ENCODE measurements around the gene HRH3.

Gene HRH3

DNA sequence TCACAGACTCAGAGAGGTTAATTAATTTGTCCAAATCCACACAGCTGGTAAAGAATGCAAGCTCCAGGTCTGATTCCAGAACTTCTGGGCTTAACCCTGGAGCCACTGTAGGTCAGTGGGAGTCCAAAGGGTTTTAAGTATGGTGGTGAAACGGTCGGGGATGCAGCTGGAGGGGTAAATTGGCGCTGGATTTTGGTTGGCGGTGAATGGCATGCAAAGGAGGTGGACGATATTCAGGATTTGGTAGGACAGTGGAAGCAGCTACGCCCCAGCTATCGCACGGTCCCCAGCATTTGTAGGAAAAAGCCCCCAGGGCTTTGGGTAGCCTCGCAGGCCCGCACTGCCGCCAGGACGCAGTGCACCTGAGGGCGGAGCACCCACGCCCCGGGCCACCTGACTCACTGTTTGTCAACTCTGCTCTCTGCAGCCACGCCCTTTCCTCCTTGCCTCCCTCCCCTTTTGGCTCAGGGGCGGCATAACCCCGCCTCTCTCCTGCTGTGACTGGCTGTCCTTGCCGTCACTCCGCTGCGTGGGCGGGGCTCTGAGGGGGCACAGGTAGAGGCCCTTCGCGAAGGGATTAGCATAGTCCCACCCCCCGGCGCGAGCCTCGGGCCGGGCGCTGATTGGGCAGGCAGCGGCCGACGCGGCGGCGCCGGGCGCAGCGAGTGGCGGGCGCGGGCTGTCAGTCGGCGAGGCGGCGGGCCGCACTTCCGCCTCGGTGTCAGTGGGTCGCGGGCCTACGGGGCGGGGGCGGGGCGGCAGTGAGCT is 17.9 kb upstream of the HRH3 start, which contains the start of gene OSBPL2:
OSBPL2 (plus strand) TSS at position 721 of the 768 bp plus-strand sequence. CDS start 17,664 bp downstream, outside the sequence.
- TF ChIP-seq, protein P1, sequence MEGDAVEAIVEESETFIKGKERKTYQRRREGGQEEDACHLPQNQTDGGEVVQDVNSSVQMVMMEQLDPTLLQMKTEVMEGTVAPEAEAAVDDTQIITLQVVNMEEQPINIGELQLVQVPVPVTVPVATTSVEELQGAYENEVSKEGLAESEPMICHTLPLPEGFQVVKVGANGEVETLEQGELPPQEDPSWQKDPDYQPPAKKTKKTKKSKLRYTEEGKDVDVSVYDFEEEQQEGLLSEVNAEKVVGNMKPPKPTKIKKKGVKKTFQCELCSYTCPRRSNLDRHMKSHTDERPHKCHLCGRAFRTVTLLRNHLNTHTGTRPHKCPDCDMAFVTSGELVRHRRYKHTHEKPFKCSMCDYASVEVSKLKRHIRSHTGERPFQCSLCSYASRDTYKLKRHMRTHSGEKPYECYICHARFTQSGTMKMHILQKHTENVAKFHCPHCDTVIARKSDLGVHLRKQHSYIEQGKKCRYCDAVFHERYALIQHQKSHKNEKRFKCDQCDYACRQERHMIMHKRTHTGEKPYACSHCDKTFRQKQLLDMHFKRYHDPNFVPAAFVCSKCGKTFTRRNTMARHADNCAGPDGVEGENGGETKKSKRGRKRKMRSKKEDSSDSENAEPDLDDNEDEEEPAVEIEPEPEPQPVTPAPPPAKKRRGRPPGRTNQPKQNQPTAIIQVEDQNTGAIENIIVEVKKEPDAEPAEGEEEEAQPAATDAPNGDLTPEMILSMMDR (IDR thresholded peaks at IDR 0.05): no peak

DNA sequence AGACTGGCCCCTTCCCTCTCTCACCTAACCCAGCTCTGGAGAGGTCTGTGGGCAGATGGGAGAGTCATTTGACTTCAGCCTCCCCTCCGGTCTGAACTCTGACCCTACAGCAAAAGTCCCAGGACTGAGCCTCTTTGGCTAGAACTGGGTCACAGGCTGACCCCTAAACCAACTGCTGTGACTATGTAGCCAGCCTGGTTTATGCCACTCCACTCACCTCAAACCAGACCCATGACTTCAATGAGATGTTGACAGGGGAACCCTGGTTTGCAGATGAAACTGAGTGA is 17.4 kb upstream of the HRH3 start:
- TF ChIP-seq, protein P1 (IDR thresholded peaks at IDR 0.05): no peak

DNA sequence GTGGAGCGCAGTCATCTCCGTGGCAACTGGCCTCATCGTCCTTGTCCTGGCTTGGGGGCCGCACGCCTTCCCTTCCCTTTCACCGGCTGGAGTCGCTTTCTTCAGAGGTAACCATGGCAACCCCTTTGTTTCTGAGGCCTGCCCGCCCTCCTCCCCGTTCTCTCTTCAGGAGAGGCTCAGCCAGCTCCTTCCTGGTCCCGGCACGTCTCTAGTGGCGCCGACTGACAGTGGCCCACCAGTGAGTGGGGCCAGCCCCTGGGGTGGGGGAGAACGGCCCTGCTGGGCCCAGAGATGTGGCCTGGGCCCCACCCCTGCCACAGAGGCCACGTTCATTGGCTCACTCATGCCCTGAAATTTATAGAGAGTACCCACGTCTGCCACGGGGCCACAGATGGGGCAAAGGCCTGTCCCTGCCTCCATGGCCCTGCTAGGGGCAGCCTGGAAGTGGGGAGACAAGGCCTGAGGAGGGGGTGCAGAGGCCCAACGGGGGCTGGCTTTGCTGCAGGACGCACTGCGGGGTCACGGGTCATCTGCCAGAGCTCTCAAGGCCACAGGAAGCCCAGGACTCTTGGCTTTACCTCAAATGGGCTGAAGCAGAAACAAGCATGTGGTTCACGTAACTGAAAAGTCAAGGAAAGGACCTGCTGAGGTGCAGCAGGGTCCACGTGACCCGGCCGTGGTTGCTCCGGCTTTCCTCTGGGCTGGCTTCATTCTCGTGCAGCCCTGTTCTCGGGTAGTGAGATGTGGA is 16.9 kb upstream of the HRH3 start:
- TF ChIP-seq, protein P1 (IDR thresholded peaks at IDR 0.05): no peak

DNA sequence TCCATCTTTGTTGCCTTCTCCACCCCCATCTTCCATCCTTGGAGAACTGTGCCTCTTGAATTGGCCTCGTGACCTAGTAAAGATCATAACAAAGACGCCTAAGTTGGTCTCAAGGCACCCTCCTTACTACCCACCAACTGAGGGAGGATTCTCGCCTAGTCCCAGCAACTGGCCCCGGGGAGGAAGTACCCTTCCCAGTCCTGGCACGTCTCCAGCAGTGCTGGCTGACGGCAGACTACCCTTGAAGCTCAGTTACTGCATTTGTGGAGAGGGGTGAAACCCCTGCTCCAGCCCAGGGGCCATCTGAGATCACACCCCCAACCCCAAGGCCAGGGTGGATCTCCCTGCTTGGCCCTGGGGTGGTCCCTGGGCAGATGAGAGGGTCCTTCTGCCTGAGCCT is 16.1 kb upstream of the HRH3 start:
- TF ChIP-seq, protein P1 (IDR thresholded peaks at IDR 0.05): no peak

DNA sequence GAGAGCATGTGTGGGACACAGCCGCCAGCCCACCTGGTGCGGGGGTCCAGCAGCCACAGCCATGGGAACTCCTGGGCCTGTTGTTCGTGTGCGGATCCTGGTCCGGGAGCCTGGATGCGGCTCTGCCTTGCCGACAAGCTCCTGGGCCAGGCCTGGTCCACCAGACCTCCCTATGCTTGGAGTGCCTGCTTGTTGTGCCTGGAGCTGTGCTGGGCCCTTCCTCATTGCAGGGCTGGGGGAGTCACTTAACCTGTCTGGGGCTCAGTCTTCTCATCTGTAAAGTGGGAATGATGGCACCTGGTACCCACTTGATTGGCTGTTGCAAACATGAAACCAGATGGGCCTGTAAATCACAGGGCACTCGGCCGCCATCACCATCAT is 15.7 kb upstream of the HRH3 start:
- TF ChIP-seq, protein P1 (IDR thresholded peaks at IDR 0.05): no peak

DNA sequence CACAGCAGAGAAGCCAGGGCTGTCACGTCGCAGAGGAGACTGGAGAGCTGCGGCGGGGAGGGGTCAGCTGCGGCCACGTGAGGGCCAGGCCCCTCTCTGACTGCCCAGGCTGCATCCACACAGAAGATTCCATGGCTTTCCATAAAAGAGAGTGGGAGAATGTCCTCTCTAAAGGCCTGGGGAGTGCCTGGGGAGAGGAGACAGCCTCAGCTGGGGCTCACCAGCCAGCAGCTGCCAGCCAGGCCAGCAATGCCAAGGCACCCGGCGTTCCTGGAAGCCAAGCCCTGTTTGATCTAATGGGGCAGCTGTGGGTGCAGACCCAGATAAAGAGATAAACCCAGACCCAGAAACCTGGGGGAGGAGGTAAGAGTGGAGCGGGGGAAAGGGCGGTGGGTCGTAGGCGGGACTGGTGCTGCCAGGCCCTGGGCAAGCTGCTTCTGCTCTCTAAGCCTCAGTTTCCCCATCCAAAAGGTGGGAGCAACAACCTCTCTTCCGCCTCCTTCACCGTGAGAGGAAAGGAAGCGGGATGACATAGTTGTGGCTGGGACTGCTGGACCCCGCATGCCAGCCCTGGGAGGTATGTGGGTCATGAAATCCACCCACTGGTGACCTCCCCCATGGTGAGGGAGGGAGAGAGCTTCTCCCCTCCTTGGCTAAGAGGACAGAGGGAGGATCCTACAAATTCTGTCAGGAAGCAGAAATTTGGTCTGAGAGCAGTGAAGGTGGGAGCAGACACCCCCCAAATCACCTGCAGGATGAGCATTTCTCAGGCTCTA is 15.1 kb upstream of the HRH3 start:
- TF ChIP-seq, protein P1 (IDR thresholded peaks at IDR 0.05): no peak

DNA sequence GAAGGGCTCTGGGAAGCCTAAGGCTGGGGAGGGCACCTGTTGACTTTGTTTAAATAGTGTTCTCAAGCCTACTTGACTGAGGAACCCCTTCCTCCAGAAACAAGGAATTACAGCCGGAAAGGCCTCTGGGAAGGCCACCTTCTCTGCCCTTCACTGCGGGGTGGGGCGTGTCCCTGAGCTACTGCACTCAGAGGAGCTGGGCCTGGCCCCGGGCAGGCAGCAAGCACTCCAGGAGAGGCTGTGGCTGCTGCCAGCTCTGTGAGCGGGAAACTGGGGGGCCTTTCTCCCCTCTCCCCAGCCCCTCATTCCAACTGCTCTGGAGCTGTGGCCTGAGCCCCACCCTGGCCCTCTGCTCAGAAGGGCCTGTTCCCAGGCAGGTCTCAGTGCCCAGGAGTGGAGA is 14.3 kb upstream of the HRH3 start:
- TF ChIP-seq, protein P1 (IDR thresholded peaks at IDR 0.05): no peak

Data from LNCAP (cell line).